DOHH2 (cell line): Measurements from ENCODE around the gene GPR75.

Experiments used
- H3F3A ChIP-seq: fragments of 200-600 bp; sonication (generic), shearing (Covaris generic); 2 replicates; pipeline ENCODE4 v1.6.0; 2016; ENCODE audit warnings: antibody characterized with exemption, mild to moderate bottlenecking; ENCODE audit not compliant: control insufficient read depth, insufficient read depth
- H3K27ac ChIP-seq: fragments of 200-600 bp; sonication (generic); 2 replicates; pipeline ENCODE4 v1.5.1; 2014; ENCODE audit warnings: low read depth, mild to moderate bottlenecking, low read length, moderate library complexity
- H3K27me3 ChIP-seq: fragments of 200-600 bp; sonication (generic); 2 replicates; pipeline ENCODE4 v1.6.1; 2014; ENCODE audit warnings: mild to moderate bottlenecking, low read length, mixed read lengths; ENCODE audit not compliant: control insufficient read depth
- H3K36me3 ChIP-seq: fragments of 200-600 bp; sonication (generic); 2 replicates; pipeline ENCODE4 v1.6.1; 2014; ENCODE audit warnings: mild to moderate bottlenecking, low read length, moderate library complexity, mixed read lengths; ENCODE audit not compliant: control insufficient read depth
- H3K4me1 ChIP-seq: fragments of 200-600 bp; sonication (generic); 2 replicates; pipeline ENCODE4 v1.6.1; 2014; ENCODE audit warnings: mild to moderate bottlenecking, low read length, mixed read lengths; ENCODE audit not compliant: control insufficient read depth
- H3K4me2 ChIP-seq: fragments of 200-600 bp; sonication (generic); 2 replicates; pipeline ENCODE4 v1.6.0; 2014; ENCODE audit warnings: mild to moderate bottlenecking, low read length, moderate library complexity
- H3K4me3 ChIP-seq: fragments of 200-600 bp; sonication (generic); 2 replicates; pipeline ENCODE4 v1.5.1; 2014; ENCODE audit warnings: mild to moderate bottlenecking, low read length, mixed read lengths
- H3K79me2 ChIP-seq: fragments of 200-600 bp; sonication (generic); 2 replicates; pipeline ENCODE4 v1.6.1; 2014; ENCODE audit warnings: mild to moderate bottlenecking, low read length, mixed read lengths; ENCODE audit not compliant: control insufficient read depth
- H3K9me2 ChIP-seq: fragments of 200-600 bp; sonication (generic); replicated peaks from 2 replicates; pipeline ENCODE4 v1.6.1; 2014; ENCODE audit warnings: mild to moderate bottlenecking, low read length, mixed read lengths; ENCODE audit not compliant: control insufficient read depth
- H3K9me3 ChIP-seq: fragments of 200-600 bp; sonication (generic); 2 replicates; pipeline ENCODE4 v1.6.1; 2014; ENCODE audit warnings: antibody characterized with exemption, low read length, mixed read lengths; ENCODE audit not compliant: control insufficient read depth, insufficient read depth
- H4K20me1 ChIP-seq: fragments of 200-600 bp; sonication (generic); 2 replicates; pipeline ENCODE4 v1.6.0; 2014; ENCODE audit warnings: low read depth, mild to moderate bottlenecking, antibody characterized with exemption, low read length, moderate library complexity; ENCODE audit not compliant: control insufficient read depth, insufficient read depth
- EZH2phosphoT487 ChIP-seq: fragments of 200-600 bp; sonication (generic); IDR thresholded peaks from 2 replicates; pipeline ENCODE4 v1.6.1; 2017; ENCODE audit warnings: borderline replicate concordance, mild to moderate bottlenecking, antibody characterized with exemption, low read length, moderate library complexity, mixed read lengths
- TF ChIP-seq, protein P1 (sequence below): fragments of 200-600 bp; sonication (generic); IDR thresholded peaks from one replicate; pipeline ENCODE4 v1.5.1; 2014; ENCODE audit warnings: antibody characterized with exemption, mild to moderate bottlenecking, low read depth, low read length; ENCODE audit not compliant: poor library complexity, severe bottlenecking

Gene GPR75

GRCh38 chr2:53886406-53887280 is 26.9 kb upstream of the GPR75 start:
- no peaks in the 10 kb centered on the region for H3K79me2 ChIP-seq
- H3K4me1 ChIP-seq: no peaks in the 10 kb centered on the region
- H3K27ac ChIP-seq: no peak overlapping the region
- 0 out of 2 replicates have a peak, but pooled peaks cover 2% of the 10 kb centered on the region for H3F3A ChIP-seq
- TF ChIP-seq, protein P1, sequence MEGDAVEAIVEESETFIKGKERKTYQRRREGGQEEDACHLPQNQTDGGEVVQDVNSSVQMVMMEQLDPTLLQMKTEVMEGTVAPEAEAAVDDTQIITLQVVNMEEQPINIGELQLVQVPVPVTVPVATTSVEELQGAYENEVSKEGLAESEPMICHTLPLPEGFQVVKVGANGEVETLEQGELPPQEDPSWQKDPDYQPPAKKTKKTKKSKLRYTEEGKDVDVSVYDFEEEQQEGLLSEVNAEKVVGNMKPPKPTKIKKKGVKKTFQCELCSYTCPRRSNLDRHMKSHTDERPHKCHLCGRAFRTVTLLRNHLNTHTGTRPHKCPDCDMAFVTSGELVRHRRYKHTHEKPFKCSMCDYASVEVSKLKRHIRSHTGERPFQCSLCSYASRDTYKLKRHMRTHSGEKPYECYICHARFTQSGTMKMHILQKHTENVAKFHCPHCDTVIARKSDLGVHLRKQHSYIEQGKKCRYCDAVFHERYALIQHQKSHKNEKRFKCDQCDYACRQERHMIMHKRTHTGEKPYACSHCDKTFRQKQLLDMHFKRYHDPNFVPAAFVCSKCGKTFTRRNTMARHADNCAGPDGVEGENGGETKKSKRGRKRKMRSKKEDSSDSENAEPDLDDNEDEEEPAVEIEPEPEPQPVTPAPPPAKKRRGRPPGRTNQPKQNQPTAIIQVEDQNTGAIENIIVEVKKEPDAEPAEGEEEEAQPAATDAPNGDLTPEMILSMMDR: no peak
- no peak for TF ChIP-seq EZH2phosphoT487
- H3K4me2 ChIP-seq: no peak overlapping the region
- no peaks in the 10 kb centered on the region for H3K9me2 ChIP-seq
- no peaks in the 10 kb centered on the region for H4K20me1 ChIP-seq
- H3K9me3 ChIP-seq: no peaks in the 10 kb centered on the region
- H3K36me3 ChIP-seq: peaks cover 87% of the 10 kb centered on the region
- no peaks in the 10 kb centered on the region for H3K27me3 ChIP-seq
- no peak overlapping the region for H3K4me3 ChIP-seq

DNA sequence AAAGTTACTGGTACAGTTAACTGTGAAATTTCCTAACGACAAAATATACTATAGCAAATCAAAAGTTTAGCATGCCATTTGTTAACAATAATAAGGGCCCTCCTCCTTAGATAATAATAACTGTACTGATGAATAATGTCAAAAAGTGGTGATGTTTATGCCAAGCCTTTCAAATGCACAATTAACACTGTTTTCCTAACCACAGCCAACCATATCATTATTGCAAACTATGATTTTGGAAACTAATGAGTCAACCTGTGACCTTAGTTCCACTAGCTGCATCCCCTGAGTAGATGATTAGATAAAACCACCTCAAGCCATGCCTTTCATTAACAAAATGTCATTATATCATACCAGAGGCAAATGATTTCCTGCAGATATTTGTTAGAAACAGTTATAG is 25.1 kb upstream of the GPR75 start:
- Histone ChIP-seq H3K36me3 (peaks cover 88% of the 10 kb centered on the region), H3K9me2 (no peaks in the 10 kb centered on the region), H3K4me3 (no peak overlapping the region), H3K27me3 (no peaks in the 10 kb centered on the region), H4K20me1 (no peaks in the 10 kb centered on the region), H3F3A (0 out of 2 replicates have a peak, but pooled peaks cover 2% of the 10 kb centered on the region), H3K9me3 (no peaks in the 10 kb centered on the region), H3K4me1 (no peaks in the 10 kb centered on the region), H3K79me2 (no peaks in the 10 kb centered on the region), H3K4me2 (no peak overlapping the region), H3K27ac (no peak overlapping the region)
- TF ChIP-seq EZH2phosphoT487: no peak
- TF ChIP-seq, protein P1: no peak

DNA sequence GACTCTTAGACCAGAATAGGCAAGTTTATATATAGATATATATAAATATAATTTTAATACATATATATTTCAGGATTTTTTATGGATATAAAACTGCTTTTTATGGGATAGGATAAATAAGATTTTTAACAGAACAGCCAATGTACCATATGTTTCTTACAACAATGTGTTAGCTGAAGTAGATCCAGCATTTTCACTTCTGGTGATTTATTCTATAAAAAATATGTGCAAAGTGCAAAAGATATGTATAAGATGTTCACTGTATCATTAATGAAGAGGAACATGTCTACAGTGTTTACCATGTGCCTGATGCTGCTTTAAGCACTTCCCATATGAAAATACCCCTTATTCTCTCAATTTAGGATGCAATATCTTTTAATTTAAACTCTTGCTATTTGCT is 22.2 kb upstream of the GPR75 start:
- no peak for TF ChIP-seq EZH2phosphoT487
- TF ChIP-seq, protein P1: no peak
- no peaks in the 10 kb centered on the region for H3K79me2 ChIP-seq

More for the DNA sequence above, 22.2 kb upstream of the GPR75 start:
- H3K27me3 ChIP-seq: no peaks in the 10 kb centered on the region
- peaks cover 76% of the 10 kb centered on the region for H3K36me3 ChIP-seq
- no peaks in the 10 kb centered on the region for H3K9me3 ChIP-seq
- 0 out of 2 replicates have a peak, but pooled peaks cover 2% of the 10 kb centered on the region for H3F3A ChIP-seq
- H3K4me3 ChIP-seq: no peak overlapping the region
- H4K20me1 ChIP-seq: no peaks in the 10 kb centered on the region
- H3K4me2 ChIP-seq: no peak overlapping the region
- no peaks in the 10 kb centered on the region for H3K9me2 ChIP-seq
- no peak overlapping the region for H3K27ac ChIP-seq
- H3K4me1 ChIP-seq: no peaks in the 10 kb centered on the region
